Activated T-cell treated with anti-CD3 and anti-CD28 coated beads, Interleukin-2, amount 50 U/mL, for 4 hours (primary cell): ENCODE measurements around the gene DEPDC1B. TPM values are rescaled to one million over a fixed set of nuclear protein-coding genes. Genes with fewer than 3 reads are reported as not detected.
"Not testable (repeated sequence)": the region's sequence is repeated elsewhere in the genome, so short reads cannot be mapped to it uniquely, and the experiment has no call there.

Experiments used
- ATAC-seq, 2 donors: fragments of 200-7000 bp; cut with Tn5 transposase; one replicate each; pipeline ENCODE4 v1.10.0; 2021
- DNase-seq: peaks from one replicate; pipeline ENCODE4 v3.0.0-alpha.2; 2020
- H3K27me3 Mint-ChIP-seq: one replicate; pipeline ENCODE4 v1.8.0; 2021; ENCODE audit warnings: low read depth, mixed read lengths
- H3K36me3 Mint-ChIP-seq: one replicate; pipeline ENCODE4 v1.8.0; 2022; ENCODE audit warnings: mixed read lengths; ENCODE audit not compliant: insufficient read depth
- H3K4me1 Mint-ChIP-seq: one replicate; pipeline ENCODE4 v1.8.0; 2021; ENCODE audit warnings: low read depth, mixed read lengths
- H3K4me3 Mint-ChIP-seq: one replicate; pipeline ENCODE4 v1.8.0; 2021; ENCODE audit warnings: mild to moderate bottlenecking, moderate library complexity, mixed read lengths
- H3K9me3 Mint-ChIP-seq: one replicate; pipeline ENCODE4 v1.8.0; 2021; ENCODE audit warnings: mixed read lengths
- total RNA-seq, 3 donors: library from RNA; stranded (reverse); gene quantifications; one replicate each; pipeline ENCODE4 v1.2.1, GENCODE V29; 2021

DEPDC1B gene
- total RNA-seq, 3 donors from 2014 or later, result 2.4 to 4.3 (median 3.8) TPM

DNA sequence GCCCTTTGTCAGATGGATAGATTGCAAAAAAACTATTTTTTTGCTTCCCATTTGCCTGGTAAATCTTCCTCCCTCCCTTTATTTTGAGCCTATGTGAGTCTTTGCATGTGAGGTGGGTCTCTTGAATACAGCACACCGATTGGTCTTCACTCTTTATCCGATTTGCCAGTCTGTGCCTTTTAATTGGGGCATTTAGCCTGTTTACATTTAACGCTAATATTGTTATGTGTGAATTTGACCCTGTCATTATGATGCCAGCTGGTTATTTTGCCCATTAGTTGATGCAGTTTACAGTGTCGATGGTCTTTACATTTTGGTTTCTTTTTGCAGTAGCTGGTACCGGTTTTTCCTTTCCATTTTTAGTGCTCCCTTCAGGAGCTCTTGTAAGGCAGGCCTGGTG is 13.0 kb upstream of the DEPDC1B start:
- Mint-ChIP-seq H3K4me3 (no peak overlapping the region), H3K27me3 (peaks cover 15% of the 10 kb centered on the region), H3K36me3 (no peaks in the 10 kb centered on the region), H3K4me1 (no peaks in the 10 kb centered on the region), H3K9me3 (peaks cover 4% of the 10 kb centered on the region)
- ATAC-seq (no peak), DNase-seq (no peak)

- H3K36me3 Mint-ChIP-seq, ATAC-seq, DNase-seq, H3K4me1 Mint-ChIP-seq, H3K4me3 Mint-ChIP-seq, H3K9me3 Mint-ChIP-seq: not testable (repeated sequence)
- peaks cover 15% of the 10 kb centered on the region for H3K27me3 Mint-ChIP-seq
Observed at GRCh38 chr5:60711892-60712291, 11.9 kb upstream of the DEPDC1B start.

GRCh38 chr5:60710362-60710761 is 10.4 kb upstream of the DEPDC1B start:
- no peak overlapping the region for H3K4me3 Mint-ChIP-seq
- DNase-seq, result no peak
- ATAC-seq, result no peak
- peaks cover 12% of the 10 kb centered on the region for H3K27me3 Mint-ChIP-seq
- H3K4me1 Mint-ChIP-seq, result no peaks in the 10 kb centered on the region
- H3K36me3 Mint-ChIP-seq, result no peaks in the 10 kb centered on the region
- H3K9me3 Mint-ChIP-seq, result peaks cover 4% of the 10 kb centered on the region

DNA sequence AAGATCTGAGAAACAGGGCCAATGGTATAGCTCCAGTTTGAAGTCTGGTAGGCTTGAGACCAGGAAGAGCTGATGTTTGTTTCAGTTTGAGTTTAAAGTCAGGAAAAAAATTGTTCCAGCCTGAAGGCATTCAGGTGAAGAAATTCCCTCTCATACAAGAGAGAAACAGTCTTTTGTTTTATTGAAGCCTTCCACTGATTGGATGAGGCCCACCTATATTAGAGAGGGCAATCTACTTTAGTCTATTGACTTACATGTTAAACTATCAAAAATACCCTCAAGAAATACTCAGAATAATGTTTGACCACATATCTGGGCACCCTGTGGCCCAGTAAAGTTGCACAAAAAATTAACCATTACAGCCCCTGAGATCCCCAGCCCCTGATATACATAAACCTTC is 5.2 kb upstream of the DEPDC1B start:
- Mint-ChIP-seq H3K9me3 (no peaks in the 10 kb centered on the region), H3K27me3 (no peaks in the 10 kb centered on the region), H3K36me3 (no peaks in the 10 kb centered on the region), H3K4me1 (peaks cover 11% of the 10 kb centered on the region), H3K4me3 (no peak overlapping the region)
- ATAC-seq (no peak), DNase-seq (no peak)

GRCh38 chr5:60703944-60704343 is 4.0 kb upstream of the DEPDC1B start:
- no peak overlapping the region for H3K4me3 Mint-ChIP-seq
- H3K9me3 Mint-ChIP-seq, result no peaks in the 10 kb centered on the region
- no peaks in the 10 kb centered on the region for H3K36me3 Mint-ChIP-seq
- H3K27me3 Mint-ChIP-seq, result no peaks in the 10 kb centered on the region
- ATAC-seq (no peak), DNase-seq (no peak)
- H3K4me1 Mint-ChIP-seq, result peaks cover 14% of the 10 kb centered on the region

GRCh38 chr5:60701321-60701968 is 1.5 kb upstream of the DEPDC1B start:
- Mint-ChIP-seq H3K36me3 (no peaks in the 10 kb centered on the region), H3K27me3 (no peaks in the 10 kb centered on the region), H3K4me3 (no peak overlapping the region), H3K4me1 (peaks cover 20% of the 10 kb centered on the region), H3K9me3 (no peaks in the 10 kb centered on the region)
- DNase-seq, result no peak
- no peak for ATAC-seq

- no peak for DNase-seq
- Mint-ChIP-seq H3K4me3 (peak overlapping the region; percentile 90), H3K36me3 (no peaks in the 10 kb centered on the region), H3K27me3 (no peaks in the 10 kb centered on the region), H3K4me1 (peaks cover 20% of the 10 kb centered on the region), H3K9me3 (no peaks in the 10 kb centered on the region)
- peak; percentile 9 to 12 for ATAC-seq
Observed at GRCh38 chr5:60700416-60700757, 421 bp upstream of the DEPDC1B start.

DNA sequence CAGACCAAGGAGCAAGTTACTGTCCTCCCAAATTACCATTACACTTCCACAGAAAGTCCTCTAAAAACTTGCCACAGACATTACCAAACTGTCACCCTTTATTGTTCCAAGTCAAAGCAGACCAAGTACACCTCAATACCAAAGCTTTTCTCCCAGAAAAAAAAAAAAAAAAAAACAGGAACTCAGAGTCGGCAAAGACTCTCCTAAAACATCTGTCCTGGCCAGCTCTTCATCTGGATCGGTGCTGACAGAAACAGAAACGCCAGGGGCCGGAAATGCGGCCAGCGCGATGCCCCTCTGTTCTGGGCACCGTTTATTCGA is 718 bp downstream of the DEPDC1B start:
- H3K9me3 Mint-ChIP-seq, result no peaks in the 10 kb centered on the region
- H3K36me3 Mint-ChIP-seq, result no peaks in the 10 kb centered on the region
- no peaks in the 10 kb centered on the region for H3K27me3 Mint-ChIP-seq
- peaks cover 20% of the 10 kb centered on the region for H3K4me1 Mint-ChIP-seq
- DNase-seq, result no peak
- peak overlapping the region; percentile 90 for H3K4me3 Mint-ChIP-seq
- ATAC-seq, result no peak

- no peak for ATAC-seq
- H3K4me3 Mint-ChIP-seq, result no peak overlapping the region
- H3K4me1 Mint-ChIP-seq, result peaks cover 20% of the 10 kb centered on the region
- no peaks in the 10 kb centered on the region for H3K36me3 Mint-ChIP-seq
- no peaks in the 10 kb centered on the region for H3K27me3 Mint-ChIP-seq
- H3K9me3 Mint-ChIP-seq, result no peaks in the 10 kb centered on the region
- DNase-seq, result no peak
Observed at GRCh38 chr5:60698336-60698735, 1.6 kb downstream of the DEPDC1B start.

GRCh38 chr5:60690326-60690725 is 9.6 kb downstream of the DEPDC1B start:
- H3K4me3 Mint-ChIP-seq, result no peak overlapping the region

DNA sequence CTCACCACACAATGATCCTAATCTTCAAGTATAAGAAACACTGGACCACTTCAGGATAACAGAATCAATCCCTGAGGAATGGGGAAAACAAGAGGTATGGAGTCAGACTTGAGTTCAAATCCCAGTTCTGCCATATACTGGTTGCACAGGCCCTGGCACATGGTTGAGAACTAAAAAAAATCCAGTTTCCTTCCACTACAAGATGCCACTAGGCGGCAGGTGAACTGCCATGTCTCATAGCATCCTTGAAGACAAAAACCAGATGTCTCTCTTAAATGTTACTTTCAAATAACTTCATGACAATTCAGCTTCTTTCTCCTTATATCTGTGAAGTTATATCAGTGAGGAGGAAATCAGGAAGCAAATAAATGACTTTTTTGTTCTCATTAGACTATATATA is 11.0 kb downstream of the DEPDC1B start:
- Mint-ChIP-seq H3K9me3 (no peaks in the 10 kb centered on the region), H3K4me1 (no peaks in the 10 kb centered on the region), H3K4me3 (no peak overlapping the region), H3K36me3 (no peaks in the 10 kb centered on the region), H3K27me3 (no peaks in the 10 kb centered on the region)
- no peak for DNase-seq
- ATAC-seq, result no peak

More at GRCh38 chr5:60690326-60690725, 9.6 kb downstream of the DEPDC1B start:
- Mint-ChIP-seq H3K36me3 (no peaks in the 10 kb centered on the region), H3K4me1 (no peaks in the 10 kb centered on the region), H3K9me3 (no peaks in the 10 kb centered on the region), H3K27me3 (no peaks in the 10 kb centered on the region)
- DNase-seq, result no peak
- no peak for ATAC-seq

- DNase-seq, result no peak
- Mint-ChIP-seq H3K4me3 (no peak overlapping the region), H3K4me1 (peaks cover 3% of the 10 kb centered on the region)
Observed at GRCh38 chr5:60687927-60688720, 11.8 kb downstream of the DEPDC1B start.

DNA sequence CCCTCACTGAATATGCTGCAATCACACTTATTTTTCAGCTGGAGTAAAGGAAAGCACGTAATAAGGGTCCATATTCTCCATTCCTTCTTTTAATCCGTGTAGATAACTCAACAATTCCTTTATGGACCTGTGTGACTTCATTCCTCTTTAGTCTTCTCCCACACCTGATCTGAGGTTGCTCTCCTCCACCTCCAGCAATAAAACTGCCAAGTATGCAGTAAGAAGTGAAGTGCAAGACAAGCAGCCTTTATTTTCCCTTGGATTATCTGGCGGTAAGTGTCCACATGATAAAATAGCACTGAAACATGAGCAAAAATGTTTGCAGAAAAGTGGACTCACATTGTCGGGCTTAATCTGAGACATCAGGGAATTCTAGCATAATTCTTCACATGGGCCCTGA is 13.8 kb downstream of the DEPDC1B start:
- H3K4me3 Mint-ChIP-seq, result no peak overlapping the region
- H3K36me3 Mint-ChIP-seq, result no peaks in the 10 kb centered on the region
- no peaks in the 10 kb centered on the region for H3K9me3 Mint-ChIP-seq
- H3K4me1 Mint-ChIP-seq, result peaks cover 3% of the 10 kb centered on the region
- ATAC-seq (no peak), DNase-seq (no peak)
- H3K27me3 Mint-ChIP-seq, result no peaks in the 10 kb centered on the region

More at GRCh38 chr5:60687927-60688720, 11.8 kb downstream of the DEPDC1B start:
- no peaks in the 10 kb centered on the region for H3K9me3 Mint-ChIP-seq
- H3K27me3 Mint-ChIP-seq, result no peaks in the 10 kb centered on the region
- H3K36me3 Mint-ChIP-seq, result no peaks in the 10 kb centered on the region
- ATAC-seq, result peak; percentile 50 to 63

GRCh38 chr5:60685700-60686099 is 14.3 kb downstream of the DEPDC1B start:
- DNase-seq, result no peak
- no peaks in the 10 kb centered on the region for H3K36me3 Mint-ChIP-seq
- H3K4me3 Mint-ChIP-seq, result no peak overlapping the region
- H3K27me3 Mint-ChIP-seq, result no peaks in the 10 kb centered on the region
- ATAC-seq, result no peak
- peaks cover 3% of the 10 kb centered on the region for H3K4me1 Mint-ChIP-seq
- H3K9me3 Mint-ChIP-seq, result no peaks in the 10 kb centered on the region

- H3K9me3 Mint-ChIP-seq, result no peaks in the 10 kb centered on the region
- H3K36me3 Mint-ChIP-seq, result no peaks in the 10 kb centered on the region
- peaks cover 3% of the 10 kb centered on the region for H3K4me1 Mint-ChIP-seq
- H3K27me3 Mint-ChIP-seq, result no peaks in the 10 kb centered on the region
- no peak for ATAC-seq
- no peak overlapping the region for H3K4me3 Mint-ChIP-seq
- no peak for DNase-seq
Observed at GRCh38 chr5:60685028-60685427, 14.9 kb downstream of the DEPDC1B start.
